ACC112 (cell line): ENCODE results near the gene CEP126.
A peak's percentile ranks its signal among the peaks of the same experiment; 100 is the strongest.

Experiments used
- H2AFZ ChIP-seq: fragments of 200-600 bp; sonication (generic); one replicate; pipeline ENCODE4 v1.6.0; 2017; ENCODE audit warnings: antibody characterized with exemption, low read length; ENCODE audit not compliant: unreplicated experiment
- H3K27ac ChIP-seq: fragments of 200-600 bp; sonication (generic); 2 replicates; pipeline ENCODE4 v1.5.1; 2014; ENCODE audit warnings: low read depth, mild to moderate bottlenecking, antibody characterized with exemption, low read length, moderate library complexity
- H3K27me3 ChIP-seq: fragments of 200-600 bp; sonication (generic); 2 replicates; pipeline ENCODE4 v1.6.1; 2014; ENCODE audit warnings: mild to moderate bottlenecking, antibody characterized with exemption, low read length, moderate library complexity, mixed read lengths; ENCODE audit not compliant: insufficient read depth
- H3K36me3 ChIP-seq: fragments of 200-600 bp; sonication (generic); 2 replicates; pipeline ENCODE4 v1.6.1; 2016; ENCODE audit warnings: mild to moderate bottlenecking, antibody characterized with exemption, low read length, moderate library complexity, mixed read lengths; ENCODE audit not compliant: insufficient read depth
- H3K4me1 ChIP-seq: fragments of 200-600 bp; sonication (generic); one replicate; pipeline ENCODE4 v1.6.1; 2016; ENCODE audit warnings: low read length, mixed read lengths; ENCODE audit not compliant: insufficient read depth, unreplicated experiment, control insufficient read depth
- H3K4me3 ChIP-seq: fragments of 200-600 bp; sonication (generic); 2 replicates; pipeline ENCODE4 v1.5.1; 2014; ENCODE audit warnings: mild to moderate bottlenecking, low read depth, low read length
- H3K79me2 ChIP-seq: fragments of 200-600 bp; sonication (generic); one replicate; pipeline ENCODE4 v1.6.0; 2016; ENCODE audit warnings: low read length; ENCODE audit not compliant: control insufficient read depth, unreplicated experiment, insufficient read depth

The CEP126 gene

GRCh38 chr11:102007567-102008437 is 93.0 kb downstream of the CEP126 start:
- Histone ChIP-seq H3K4me1 (peaks cover 31% of the 10 kb centered on the region), H3K4me3 (peak overlapping the region; percentile 57), H3K27me3 (no peaks in the 10 kb centered on the region), H3K79me2 (no peaks in the 10 kb centered on the region), H3K36me3 (no peaks in the 10 kb centered on the region), H2AFZ (peak overlapping the region; percentile 40), H3K27ac (no peak overlapping the region)

GRCh38 chr11:102010776-102011494 is 96.1 kb downstream of the CEP126 start:
- Histone ChIP-seq H3K36me3 (no peaks in the 10 kb centered on the region), H3K4me3 (0 out of 2 replicates have a peak overlapping the region, but pooled peaks have one; percentile 4), H3K27me3 (no peaks in the 10 kb centered on the region), H3K4me1 (peaks cover 31% of the 10 kb centered on the region), H2AFZ (peak overlapping the region; percentile 19), H3K27ac (peak overlapping the region; percentile 25), H3K79me2 (no peaks in the 10 kb centered on the region)

- Histone ChIP-seq H3K79me2 (no peaks in the 10 kb centered on the region), H3K4me3 (no peak overlapping the region), H3K27ac (no peak overlapping the region), H3K4me1 (peaks cover 26% of the 10 kb centered on the region), H3K36me3 (no peaks in the 10 kb centered on the region), H2AFZ (no peak overlapping the region), H3K27me3 (no peaks in the 10 kb centered on the region)
Observed at GRCh38 chr11:102012946-102013345, 98.1 kb downstream of the CEP126 start.

DNA sequence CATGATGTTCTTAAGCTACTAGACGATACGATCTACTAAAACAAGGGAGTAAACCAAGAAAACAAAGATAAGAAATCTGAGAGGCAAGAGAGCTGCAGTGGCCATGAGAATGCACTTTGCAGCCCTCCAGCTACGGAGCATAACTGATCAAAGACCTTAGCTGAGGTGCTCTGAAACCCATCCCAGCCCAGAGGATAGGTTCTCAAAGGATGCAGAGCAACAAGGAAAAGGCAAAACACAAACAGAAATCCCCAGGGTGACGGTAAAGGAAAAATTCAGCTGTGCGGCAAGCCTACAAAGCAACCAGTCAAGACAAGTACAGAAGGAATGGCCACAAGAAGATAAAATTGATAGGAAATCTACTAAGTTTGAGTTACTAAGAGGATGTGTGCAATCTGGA is 99.9 kb downstream of the CEP126 start:
- no peaks in the 10 kb centered on the region for H3K27me3 ChIP-seq
- H2AFZ ChIP-seq = no peak overlapping the region
- H3K36me3 ChIP-seq = no peaks in the 10 kb centered on the region
- no peak overlapping the region for H3K4me3 ChIP-seq
- no peak overlapping the region for H3K27ac ChIP-seq
- H3K79me2 ChIP-seq = no peaks in the 10 kb centered on the region
- H3K4me1 ChIP-seq = peaks cover 20% of the 10 kb centered on the region

GRCh38 chr11:102017026-102017425 is 102.2 kb downstream of the CEP126 start:
- Histone ChIP-seq H3K27ac (no peak overlapping the region), H3K4me3 (no peak overlapping the region), H3K36me3 (no peaks in the 10 kb centered on the region), H3K4me1 (no peaks in the 10 kb centered on the region), H2AFZ (peak overlapping the region; percentile 15), H3K79me2 (no peaks in the 10 kb centered on the region), H3K27me3 (no peaks in the 10 kb centered on the region)

DNA sequence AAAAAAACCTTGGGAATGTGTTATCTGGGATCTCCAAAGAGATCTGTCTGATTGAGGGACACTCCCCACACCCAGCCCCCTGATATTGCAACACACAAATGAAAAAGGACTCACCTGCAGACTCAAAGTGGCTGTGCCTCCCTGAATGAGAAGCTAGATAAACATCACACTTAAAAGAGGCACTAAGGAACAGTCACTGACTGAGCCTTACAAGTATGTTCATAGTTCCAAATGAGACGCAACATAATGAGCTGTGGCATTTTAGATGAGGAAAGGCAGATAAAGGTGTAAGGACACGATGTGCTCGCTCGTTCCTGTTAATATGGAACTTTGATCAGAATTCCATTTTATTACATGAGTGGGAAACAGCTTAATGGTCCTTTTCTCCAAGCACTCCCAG is 111.4 kb downstream of the CEP126 start:
- Histone ChIP-seq H2AFZ (no peak overlapping the region), H3K36me3 (no peaks in the 10 kb centered on the region), H3K4me1 (no peaks in the 10 kb centered on the region), H3K4me3 (no peak overlapping the region), H3K79me2 (no peaks in the 10 kb centered on the region), H3K27ac (no peak overlapping the region), H3K27me3 (no peaks in the 10 kb centered on the region)

- no peak overlapping the region for H2AFZ ChIP-seq
- H3K4me3 ChIP-seq = no peak overlapping the region
- H3K79me2 ChIP-seq = no peaks in the 10 kb centered on the region
- H3K36me3 ChIP-seq = no peaks in the 10 kb centered on the region
- no peaks in the 10 kb centered on the region for H3K27me3 ChIP-seq
- H3K27ac ChIP-seq = no peak overlapping the region
- H3K4me1 ChIP-seq = no peaks in the 10 kb centered on the region
Observed at GRCh38 chr11:102026959-102027358, 112.1 kb downstream of the CEP126 start.

- no peaks in the 10 kb centered on the region for H3K36me3 ChIP-seq
- no peaks in the 10 kb centered on the region for H3K27me3 ChIP-seq
- H3K4me3 ChIP-seq = no peak overlapping the region
- no peaks in the 10 kb centered on the region for H3K79me2 ChIP-seq
- H3K4me1 ChIP-seq = no peaks in the 10 kb centered on the region
- H3K27ac ChIP-seq = no peak overlapping the region
- H2AFZ ChIP-seq = no peak overlapping the region
Observed at GRCh38 chr11:102036757-102037156, 121.9 kb downstream of the CEP126 start.

DNA sequence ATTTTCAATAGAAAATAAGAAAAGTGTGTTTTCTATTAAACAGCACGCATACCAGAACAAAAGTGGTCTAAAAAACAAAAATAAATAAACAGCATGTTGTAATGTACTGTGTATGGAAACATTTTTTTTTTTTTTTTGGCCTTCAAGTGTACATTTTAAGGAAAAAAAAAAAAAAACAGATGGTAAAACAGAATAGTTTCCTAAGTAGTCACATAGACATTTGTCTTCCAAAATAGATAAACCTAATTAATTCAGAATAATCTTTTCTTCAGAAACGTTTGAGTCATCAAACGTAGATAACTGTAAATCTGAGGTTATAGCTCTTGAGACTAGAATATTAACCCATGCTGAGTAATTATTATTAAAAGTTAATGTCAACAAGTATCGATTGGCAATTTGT is 132.0 kb downstream of the CEP126 start:
- Histone ChIP-seq H3K4me3 (peak overlapping the region; percentile 80), H3K4me1 (peaks cover 6% of the 10 kb centered on the region), H3K27ac (peak overlapping the region; percentile 84), H3K36me3 (no peaks in the 10 kb centered on the region), H3K27me3 (no peaks in the 10 kb centered on the region), H3K79me2 (peaks cover 2% of the 10 kb centered on the region), H2AFZ (peak overlapping the region; percentile 30)

- Histone ChIP-seq H3K4me1 (peaks cover 6% of the 10 kb centered on the region), H3K27me3 (no peaks in the 10 kb centered on the region), H2AFZ (peak within 1 kb of the TSS; percentile 40), H3K4me3 (peak within 1 kb of the TSS; percentile 80), H3K27ac (peak within 1 kb of the TSS; percentile 84), H3K79me2 (peaks cover 2% of the 10 kb centered on the region), H3K36me3 (no peaks in the 10 kb centered on the region)
Observed at GRCh38 chr11:102047305-102047924, 132.6 kb downstream of the CEP126 start, which contains the start of gene CFAP300. Gene CFAP300 (plus strand): TSS chr11:102047437. CDS start chr11:102047471, 34 bp downstream.
